ENCODE data around the gene PSEN2. TPM values are rescaled to one million over a fixed set of nuclear protein-coding genes. Genes with fewer than 3 reads are reported as not detected.
"Not testable (repeated sequence)": the region's sequence is repeated elsewhere in the genome, so short reads cannot be mapped to it uniquely, and the experiment has no call there.

The PSEN2 gene
- total RNA-seq, 1 donor from 2014 or later: 16.6 TPM

DNA sequence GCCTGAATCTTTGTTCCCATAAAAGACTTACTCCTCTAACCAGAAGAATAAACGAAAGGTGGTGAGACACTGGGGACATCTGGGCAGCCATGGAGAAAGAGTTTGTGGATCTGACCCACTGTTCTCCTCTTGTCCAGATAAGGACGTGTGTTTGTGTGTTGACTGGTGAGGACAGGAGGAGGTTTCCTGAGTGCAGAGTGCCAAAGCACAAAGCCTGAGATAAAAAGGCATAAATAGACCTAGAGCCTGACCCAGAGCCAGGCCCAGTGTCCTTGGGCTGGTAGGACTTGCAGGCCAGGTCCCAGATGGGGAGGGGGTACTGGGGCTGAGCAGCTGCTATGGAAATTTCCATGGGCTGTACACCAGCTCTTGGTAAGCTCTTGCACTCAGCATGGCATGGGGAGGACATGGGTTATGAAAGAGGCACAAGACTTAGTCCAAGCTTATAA, 50.1 kb downstream of the PSEN2 start:
- intact Hi-C loops (cut with micrococcal nuclease): no loop called here
- Histone ChIP-seq H3K27me3 (ENCODE audit: low read depth) (no peaks in the 10 kb centered on the region), H3K9me3 (replicated peaks) (no peaks in the 10 kb centered on the region), H3K4me3 (no peak overlapping the region), H3K36me3 (peaks cover 5% of the 10 kb centered on the region), H3K27ac (replicated peaks) (peak overlapping the region; percentile 91), H3K4me1 (peaks cover 49% of the 10 kb centered on the region)
- DNase-seq: peak; percentile 76
- TF ChIP-seq, protein P1, sequence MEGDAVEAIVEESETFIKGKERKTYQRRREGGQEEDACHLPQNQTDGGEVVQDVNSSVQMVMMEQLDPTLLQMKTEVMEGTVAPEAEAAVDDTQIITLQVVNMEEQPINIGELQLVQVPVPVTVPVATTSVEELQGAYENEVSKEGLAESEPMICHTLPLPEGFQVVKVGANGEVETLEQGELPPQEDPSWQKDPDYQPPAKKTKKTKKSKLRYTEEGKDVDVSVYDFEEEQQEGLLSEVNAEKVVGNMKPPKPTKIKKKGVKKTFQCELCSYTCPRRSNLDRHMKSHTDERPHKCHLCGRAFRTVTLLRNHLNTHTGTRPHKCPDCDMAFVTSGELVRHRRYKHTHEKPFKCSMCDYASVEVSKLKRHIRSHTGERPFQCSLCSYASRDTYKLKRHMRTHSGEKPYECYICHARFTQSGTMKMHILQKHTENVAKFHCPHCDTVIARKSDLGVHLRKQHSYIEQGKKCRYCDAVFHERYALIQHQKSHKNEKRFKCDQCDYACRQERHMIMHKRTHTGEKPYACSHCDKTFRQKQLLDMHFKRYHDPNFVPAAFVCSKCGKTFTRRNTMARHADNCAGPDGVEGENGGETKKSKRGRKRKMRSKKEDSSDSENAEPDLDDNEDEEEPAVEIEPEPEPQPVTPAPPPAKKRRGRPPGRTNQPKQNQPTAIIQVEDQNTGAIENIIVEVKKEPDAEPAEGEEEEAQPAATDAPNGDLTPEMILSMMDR (IDR thresholded peaks at IDR 0.05; ENCODE audit: borderline replicate concordance): no peak

DNA sequence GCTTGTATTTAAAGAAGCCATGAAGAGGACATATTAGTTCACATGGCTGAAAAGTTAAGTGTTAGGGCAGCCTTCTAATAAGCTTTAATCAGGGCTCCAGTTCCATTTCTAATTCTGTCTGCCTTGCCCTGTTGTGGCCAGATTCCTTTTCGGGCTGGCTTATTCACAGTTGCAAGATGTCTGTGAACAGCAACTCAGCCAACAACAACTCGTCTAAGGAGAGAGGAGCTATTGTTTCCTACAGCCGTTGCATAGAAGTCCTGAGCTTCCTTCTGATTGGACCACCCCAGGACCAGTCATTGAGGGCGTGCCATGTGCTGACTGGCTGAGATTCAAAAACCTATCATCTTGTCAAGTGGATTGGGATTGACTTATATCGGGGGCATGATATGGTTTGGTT, 51.1 kb downstream of the PSEN2 start:
- H3K27ac ChIP-seq (replicated peaks): peak overlapping the region; percentile 91
- TF ChIP-seq, protein P1 (IDR thresholded peaks at IDR 0.05; ENCODE audit: borderline replicate concordance): no peak
- H3K36me3 ChIP-seq: peaks cover 5% of the 10 kb centered on the region
- DNase-seq: no peak
- H3K9me3 ChIP-seq (replicated peaks): no peaks in the 10 kb centered on the region
- intact Hi-C loops (cut with micrococcal nuclease): no loop called here
- H3K27me3 ChIP-seq (ENCODE audit: low read depth): no peaks in the 10 kb centered on the region
- H3K4me3 ChIP-seq: no peak overlapping the region
- peaks cover 41% of the 10 kb centered on the region for H3K4me1 ChIP-seq

- DNase-seq; H3K4me3 ChIP-seq; H3K4me1 ChIP-seq; H3K27me3 ChIP-seq (ENCODE audit: low read depth); H3K27ac ChIP-seq (replicated peaks); intact Hi-C loops (cut with micrococcal nuclease); H3K36me3 ChIP-seq: not testable (repeated sequence)
- peaks cover 11% of the 10 kb centered on the region for H3K9me3 ChIP-seq (replicated peaks)
These were observed 59.1 kb downstream of the PSEN2 start for GRCh38 chr1:226929260-226930111.

- peaks cover 10% of the 10 kb centered on the region for H3K36me3 ChIP-seq
- H3K4me3 ChIP-seq: no peak overlapping the region
- no peak for DNase-seq
- peaks cover 16% of the 10 kb centered on the region for H3K4me1 ChIP-seq
- peaks cover 28% of the 10 kb centered on the region for H3K9me3 ChIP-seq (replicated peaks)
- TF ChIP-seq, protein P1 (IDR thresholded peaks at IDR 0.05; ENCODE audit: borderline replicate concordance): no peak
- H3K27me3 ChIP-seq (ENCODE audit: low read depth): no peaks in the 10 kb centered on the region
- no peak overlapping the region for H3K27ac ChIP-seq (replicated peaks)
- intact Hi-C loops (cut with micrococcal nuclease): no loop called here
These were observed 64.2 kb downstream of the PSEN2 start for GRCh38 chr1:226934483-226935237.

DNA sequence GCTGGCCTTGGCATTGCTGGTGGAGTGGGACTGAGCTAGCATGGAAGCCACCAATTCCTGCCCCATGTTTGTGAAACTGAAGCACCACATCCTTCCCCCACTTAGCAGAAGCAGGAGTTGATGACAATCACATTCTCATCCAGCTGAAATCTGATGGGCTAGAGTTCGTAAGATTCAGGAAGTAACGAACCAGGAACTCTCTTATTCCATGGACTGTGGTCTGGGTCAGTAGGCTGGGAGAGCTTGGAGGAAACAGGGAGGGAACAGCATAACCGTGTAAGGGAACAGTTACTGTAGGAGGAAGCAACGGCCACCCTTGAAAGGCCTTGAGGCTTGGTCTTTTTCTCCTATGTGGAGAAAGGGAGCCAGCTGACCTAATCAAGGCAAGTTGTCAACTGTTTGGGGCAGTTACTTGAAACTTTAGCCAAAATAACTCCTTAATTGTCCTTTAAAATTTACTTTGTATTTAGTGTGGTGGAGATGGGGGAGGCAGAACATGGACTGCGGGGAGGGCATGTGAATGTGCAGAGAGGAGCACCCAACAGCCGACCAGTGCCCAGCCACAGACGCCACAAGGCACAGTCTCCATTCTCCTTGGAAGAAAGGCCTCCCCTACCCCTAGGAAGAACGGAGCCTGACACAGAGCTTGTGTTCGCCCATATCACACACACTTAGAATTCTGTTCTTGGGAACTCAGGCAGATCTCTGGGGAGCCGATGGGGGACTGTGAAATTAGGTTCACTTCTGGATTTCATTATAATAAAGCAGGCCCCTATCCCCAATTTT, 67.7 kb downstream of the PSEN2 start:
- DNase-seq: no peak
- Histone ChIP-seq H3K4me3 (no peak overlapping the region), H3K9me3 (replicated peaks) (peaks cover 28% of the 10 kb centered on the region), H3K27me3 (ENCODE audit: low read depth) (no peaks in the 10 kb centered on the region), H3K36me3 (peaks cover 10% of the 10 kb centered on the region), H3K4me1 (peaks cover 45% of the 10 kb centered on the region), H3K27ac (replicated peaks) (peak overlapping the region; percentile 99)
- intact Hi-C loops (cut with micrococcal nuclease): no loop called here
- TF ChIP-seq, protein P1 (IDR thresholded peaks at IDR 0.05; ENCODE audit: borderline replicate concordance): no peak
